ENCODE data around the gene MIPEP.

GRCh38 chr13:23899555-23899954 lies 10.4 kb upstream of the MIPEP start:
- TF ChIP-seq CTCF (conservative IDR thresholded peaks at IDR 0.05) (no peak; the same call in none of the 2 replicates), EZH2 (IDR thresholded peaks at IDR 0.05; ENCODE audit: low read depth) (no peak)

Measured in PC-9 (cell line).